Astrocyte (in vitro differentiated cells and primary cell): ENCODE results near the gene TNFSF15.

Experiments
- EZH2 ChIP-seq: IDR thresholded peaks from 2 replicates; pipeline ENCODE4 v1.6.1; 2012; ENCODE audit warnings: mild to moderate bottlenecking, low read length, inconsistent platforms; ENCODE audit not compliant: insufficient read depth
- TF ChIP-seq, protein P1 (sequence below): IDR thresholded peaks from 2 replicates; pipeline ENCODE4 v1.5.1; 2011; ENCODE audit warnings: low read depth, mild to moderate bottlenecking, inconsistent platforms, low read length, moderate library complexity; ENCODE audit not compliant: insufficient read depth

DNA sequence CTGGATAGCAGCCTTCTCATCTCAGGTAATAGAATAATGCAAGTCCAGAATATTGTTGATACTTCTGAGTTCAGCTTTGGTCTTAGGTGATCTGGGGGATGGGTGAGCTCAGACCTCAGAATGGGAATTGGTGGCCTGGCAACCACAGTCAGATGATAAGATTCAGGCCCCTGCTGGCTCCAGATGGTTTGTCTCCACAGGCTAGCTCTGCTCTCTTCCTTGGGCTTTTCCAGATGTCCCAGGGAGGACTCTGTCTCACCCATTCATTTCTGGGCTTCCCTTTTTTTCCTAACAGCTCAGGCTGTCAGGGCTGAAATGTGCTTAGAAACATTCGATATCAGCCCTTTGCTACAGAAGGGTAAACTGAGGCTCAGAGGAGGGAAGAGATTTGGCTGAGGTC, 17.6 kb upstream of the TNFSF15 start:
- TF ChIP-seq, protein P1, sequence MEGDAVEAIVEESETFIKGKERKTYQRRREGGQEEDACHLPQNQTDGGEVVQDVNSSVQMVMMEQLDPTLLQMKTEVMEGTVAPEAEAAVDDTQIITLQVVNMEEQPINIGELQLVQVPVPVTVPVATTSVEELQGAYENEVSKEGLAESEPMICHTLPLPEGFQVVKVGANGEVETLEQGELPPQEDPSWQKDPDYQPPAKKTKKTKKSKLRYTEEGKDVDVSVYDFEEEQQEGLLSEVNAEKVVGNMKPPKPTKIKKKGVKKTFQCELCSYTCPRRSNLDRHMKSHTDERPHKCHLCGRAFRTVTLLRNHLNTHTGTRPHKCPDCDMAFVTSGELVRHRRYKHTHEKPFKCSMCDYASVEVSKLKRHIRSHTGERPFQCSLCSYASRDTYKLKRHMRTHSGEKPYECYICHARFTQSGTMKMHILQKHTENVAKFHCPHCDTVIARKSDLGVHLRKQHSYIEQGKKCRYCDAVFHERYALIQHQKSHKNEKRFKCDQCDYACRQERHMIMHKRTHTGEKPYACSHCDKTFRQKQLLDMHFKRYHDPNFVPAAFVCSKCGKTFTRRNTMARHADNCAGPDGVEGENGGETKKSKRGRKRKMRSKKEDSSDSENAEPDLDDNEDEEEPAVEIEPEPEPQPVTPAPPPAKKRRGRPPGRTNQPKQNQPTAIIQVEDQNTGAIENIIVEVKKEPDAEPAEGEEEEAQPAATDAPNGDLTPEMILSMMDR: no peak
- no peak for TF ChIP-seq EZH2
